SKM-1 treated with dmso at 0.1 percent for 144 hours (cell line): ENCODE data around the gene HSF2BP.
"Not testable (repeated sequence)": the region's sequence is repeated elsewhere in the genome, so short reads cannot be mapped to it uniquely, and the experiment has no call there.

Source experiments
- DNase-seq: peaks from one replicate; lab custom pipeline; 2025; ENCODE audit not compliant: unreplicated experiment; lab: John Stamatoyannopoulos, UW

Gene HSF2BP

GRCh38 chr21:43652616-43653015 lies 6.7 kb downstream of the HSF2BP start:
- DNase-seq: no peak

- DNase-seq: not testable (repeated sequence)
Observed at GRCh38 chr21:43651926-43652325, 7.4 kb downstream of the HSF2BP start.

- DNase-seq: no peak
Observed at GRCh38 chr21:43648171-43648570, 11.1 kb downstream of the HSF2BP start.

GRCh38 chr21:43646550-43647260 lies 12.6 kb downstream of the HSF2BP start:
- peak; percentile 90 for DNase-seq

GRCh38 chr21:43645976-43646375 lies 13.3 kb downstream of the HSF2BP start:
- DNase-seq: no peak

GRCh38 chr21:43645136-43645891 lies 14.0 kb downstream of the HSF2BP start:
- peak; percentile 85 for DNase-seq

GRCh38 chr21:43644609-43645008 lies 14.7 kb downstream of the HSF2BP start:
- no peak for DNase-seq

- no peak for DNase-seq
Observed at GRCh38 chr21:43644071-43644470, 15.2 kb downstream of the HSF2BP start.

GRCh38 chr21:43643193-43643592 lies 16.1 kb downstream of the HSF2BP start:
- DNase-seq: no peak

GRCh38 chr21:43640400-43640799 lies 18.9 kb downstream of the HSF2BP start:
- DNase-seq: no peak

- DNase-seq: peak; percentile 2
Observed at GRCh38 chr21:43639470-43640353, 19.6 kb downstream of the HSF2BP start.

- DNase-seq: no peak
Observed at GRCh38 chr21:43637530-43638158, 21.6 kb downstream of the HSF2BP start.

- DNase-seq: no peak
Observed at GRCh38 chr21:43635436-43635835, 23.9 kb downstream of the HSF2BP start.

GRCh38 chr21:43634618-43635017 lies 24.7 kb downstream of the HSF2BP start:
- no peak for DNase-seq

GRCh38 chr21:43632373-43632905 lies 26.8 kb downstream of the HSF2BP start:
- no peak for DNase-seq

- no peak for DNase-seq
Observed at GRCh38 chr21:43631411-43632107, 27.7 kb downstream of the HSF2BP start.

GRCh38 chr21:43627527-43627926 lies 31.8 kb downstream of the HSF2BP start:
- DNase-seq: no peak

- no peak for DNase-seq
Observed at GRCh38 chr21:43626390-43626789, 32.9 kb downstream of the HSF2BP start.

- no peak for DNase-seq
Observed at GRCh38 chr21:43624339-43624738, 34.9 kb downstream of the HSF2BP start.

GRCh38 chr21:43623588-43623987 lies 35.7 kb downstream of the HSF2BP start:
- no peak for DNase-seq
